GM19351 (cell line): ENCODE results near the gene MESP2.

ENCODE experiments used
- ATAC-seq: cut with Tn5 transposase; IDR thresholded peaks from one replicate; pipeline ENCODE4 v1.9.1; 2021; ENCODE audit warnings: mild to moderate bottlenecking, moderate library complexity; ENCODE audit not compliant: unreplicated experiment

The MESP2 gene

GRCh38 chr15:89799011-89799911 is 23.1 kb downstream of the MESP2 start:
- ATAC-seq: no peak

DNA sequence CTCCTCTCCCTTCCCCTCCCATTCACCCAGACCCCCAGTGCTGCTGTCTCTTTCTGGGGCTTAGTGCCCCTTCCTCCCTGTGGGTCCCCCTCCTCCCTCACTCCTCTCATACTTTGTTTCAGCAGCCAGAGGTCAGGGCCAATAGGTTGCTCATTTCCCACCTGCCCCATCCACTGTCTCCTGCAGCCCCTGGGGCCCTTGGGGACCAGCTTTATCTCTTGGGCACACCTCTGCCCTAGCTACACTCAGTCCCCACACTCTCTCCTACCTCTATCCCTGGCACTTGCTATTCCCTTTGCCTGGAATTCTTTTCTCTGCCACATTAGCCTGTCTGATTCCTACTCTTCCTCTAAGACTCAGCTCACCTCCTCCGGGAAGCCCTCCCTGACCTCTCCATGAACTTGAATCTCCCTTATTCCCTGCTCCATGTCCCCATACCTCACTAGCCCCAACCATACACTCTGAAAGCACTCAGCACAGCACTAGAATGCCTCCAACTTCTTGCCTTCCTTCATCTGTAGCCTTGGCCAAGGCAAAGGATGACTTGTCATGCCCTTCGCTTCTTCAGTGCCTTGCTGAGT is 23.9 kb downstream of the MESP2 start:
- no peak for ATAC-seq

- no peak for ATAC-seq
Measured at GRCh38 chr15:89801471-89802195, 25.5 kb downstream of the MESP2 start.

DNA sequence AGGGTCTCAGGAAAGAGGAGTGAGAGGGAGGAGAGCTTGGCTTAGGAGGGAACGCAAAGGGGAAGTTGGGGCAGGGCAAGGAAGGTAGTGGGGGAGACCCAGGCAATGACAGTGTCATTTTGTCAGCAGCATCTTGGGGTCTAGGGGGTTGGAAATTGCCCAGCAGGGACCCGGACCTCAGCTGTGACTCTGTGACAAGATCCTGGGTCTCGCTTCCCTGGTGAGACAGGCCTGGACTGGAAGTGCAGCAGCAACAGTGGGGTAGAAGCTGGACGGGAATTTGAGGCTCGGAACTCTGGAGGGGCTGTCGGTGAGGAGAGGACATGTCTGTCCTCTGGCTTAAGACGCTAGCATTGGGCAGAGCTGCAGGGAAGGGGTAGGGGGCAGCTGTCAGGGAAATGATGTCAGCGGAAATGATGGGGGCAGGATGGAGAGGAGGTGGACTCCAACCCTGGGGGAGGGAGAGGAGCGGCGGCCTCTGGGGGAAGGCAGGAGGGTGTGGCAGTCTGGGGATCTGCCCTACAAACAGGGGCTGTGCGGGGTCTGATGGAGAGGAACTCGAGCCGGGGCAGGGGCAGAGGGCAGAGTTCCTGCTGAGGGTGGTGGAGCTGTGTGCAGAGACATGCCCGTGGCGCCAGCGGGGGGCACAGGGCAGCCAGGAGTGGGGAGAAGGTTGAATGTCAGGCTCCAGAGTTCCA is 26.2 kb downstream of the MESP2 start:
- ATAC-seq: no peak

- no peak for ATAC-seq
Measured at GRCh38 chr15:89802986-89803824, 27.1 kb downstream of the MESP2 start.

DNA sequence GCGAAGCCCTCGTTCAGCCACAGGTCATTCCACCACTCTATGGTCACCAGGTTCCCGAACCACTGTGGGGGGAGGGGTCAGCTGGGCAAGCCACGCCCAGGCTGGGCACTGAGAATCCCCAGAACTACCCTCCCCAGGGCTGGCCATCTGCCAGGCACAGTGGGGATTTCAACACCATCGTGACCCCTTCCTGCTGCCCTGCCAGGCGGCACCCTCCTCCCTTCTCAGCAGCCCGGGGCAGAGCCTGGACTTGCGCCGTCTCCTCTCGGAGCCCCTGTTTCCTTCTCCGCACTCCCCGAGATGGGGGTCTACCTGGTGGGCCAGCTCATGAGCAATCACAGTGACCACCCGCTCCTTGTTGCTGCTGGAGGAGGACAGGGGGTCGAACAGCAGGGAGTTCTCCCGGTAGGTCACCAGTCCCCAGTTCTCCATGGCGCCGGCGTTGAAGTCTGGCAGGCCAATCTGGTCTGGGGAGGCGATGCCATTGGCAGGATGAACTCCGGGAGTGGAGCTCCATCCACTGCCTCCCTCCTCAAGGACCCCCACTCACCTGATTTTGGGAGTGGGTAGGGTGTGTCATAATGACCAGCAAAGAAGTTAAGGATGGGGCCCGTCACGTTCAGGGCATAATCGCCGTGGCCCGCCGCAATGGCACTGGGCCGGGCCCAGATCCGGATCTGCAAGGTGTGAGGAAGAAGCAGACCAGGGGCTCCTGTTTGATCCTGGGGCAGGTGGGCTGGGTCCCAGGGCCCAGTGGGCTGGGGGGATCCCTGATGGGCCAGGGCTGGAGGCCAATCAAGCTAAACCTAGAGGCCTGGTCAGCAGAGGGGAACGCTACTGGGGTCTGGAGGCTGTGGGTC is 28.0 kb downstream of the MESP2 start:
- ATAC-seq: no peak

DNA sequence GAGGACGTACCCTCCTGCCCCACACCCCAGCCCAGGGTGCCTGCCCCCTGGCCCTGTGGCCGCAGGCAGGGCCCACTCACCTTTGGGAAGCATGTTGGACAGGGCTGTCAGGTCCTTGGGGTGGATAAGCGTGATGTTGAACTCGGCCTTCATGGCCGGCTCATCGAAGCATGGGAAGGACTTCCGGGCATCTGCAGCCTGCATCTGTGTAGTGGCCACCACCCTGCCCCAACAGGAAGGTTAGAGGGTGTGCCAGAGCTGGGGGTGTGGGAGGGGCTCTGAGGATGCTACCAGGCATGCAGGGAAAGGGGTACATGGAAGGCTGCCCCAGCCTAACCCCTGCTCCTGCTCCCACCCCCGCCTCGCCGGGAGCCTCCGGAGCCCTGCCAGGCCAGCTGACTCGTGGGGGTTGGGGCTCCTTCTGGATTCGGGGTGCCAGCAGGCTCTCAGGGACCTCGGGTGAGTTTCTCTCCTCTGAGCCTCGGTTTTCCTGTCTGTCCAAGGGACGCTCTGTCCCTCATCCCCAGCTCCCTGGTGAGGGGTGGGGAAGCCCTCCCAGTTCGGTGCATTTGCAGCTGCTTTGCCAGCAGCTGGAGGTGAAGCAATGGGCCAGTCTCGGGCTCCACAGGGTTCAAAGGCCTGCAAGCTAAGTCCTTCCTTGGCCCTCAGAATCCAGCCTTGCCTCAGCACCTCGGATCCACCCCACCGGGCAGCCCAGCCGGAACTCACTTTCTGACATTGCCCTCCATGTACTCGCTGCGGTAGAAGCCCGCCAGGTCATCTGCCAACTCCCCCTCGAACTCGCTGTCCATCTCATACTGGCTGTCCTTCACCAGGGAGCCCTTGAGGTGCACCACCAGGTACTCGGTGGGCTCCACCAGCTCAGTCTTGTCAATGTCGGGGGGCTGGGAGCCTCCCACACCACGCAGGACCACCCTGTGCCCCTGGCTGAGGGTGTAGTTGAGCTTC is 29.4 kb downstream of the MESP2 start:
- no peak for ATAC-seq

DNA sequence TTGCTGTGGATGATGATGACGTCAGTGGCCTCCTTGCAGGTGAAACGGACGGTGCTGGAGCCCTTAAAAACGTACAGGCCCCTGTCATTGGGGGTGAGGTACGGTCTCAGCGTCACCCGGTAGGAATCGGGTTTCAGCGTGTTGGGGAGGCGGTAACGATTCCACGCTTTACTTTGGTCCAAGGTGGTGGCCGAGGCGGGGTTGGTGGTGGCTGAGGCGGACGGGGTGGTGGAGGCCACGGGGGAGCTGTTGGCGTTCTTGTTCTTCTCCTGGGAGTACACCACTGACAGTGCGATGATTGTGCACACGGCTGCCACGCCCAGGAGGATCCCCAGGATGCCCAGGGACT is 30.1 kb downstream of the MESP2 start:
- no peak for ATAC-seq

DNA sequence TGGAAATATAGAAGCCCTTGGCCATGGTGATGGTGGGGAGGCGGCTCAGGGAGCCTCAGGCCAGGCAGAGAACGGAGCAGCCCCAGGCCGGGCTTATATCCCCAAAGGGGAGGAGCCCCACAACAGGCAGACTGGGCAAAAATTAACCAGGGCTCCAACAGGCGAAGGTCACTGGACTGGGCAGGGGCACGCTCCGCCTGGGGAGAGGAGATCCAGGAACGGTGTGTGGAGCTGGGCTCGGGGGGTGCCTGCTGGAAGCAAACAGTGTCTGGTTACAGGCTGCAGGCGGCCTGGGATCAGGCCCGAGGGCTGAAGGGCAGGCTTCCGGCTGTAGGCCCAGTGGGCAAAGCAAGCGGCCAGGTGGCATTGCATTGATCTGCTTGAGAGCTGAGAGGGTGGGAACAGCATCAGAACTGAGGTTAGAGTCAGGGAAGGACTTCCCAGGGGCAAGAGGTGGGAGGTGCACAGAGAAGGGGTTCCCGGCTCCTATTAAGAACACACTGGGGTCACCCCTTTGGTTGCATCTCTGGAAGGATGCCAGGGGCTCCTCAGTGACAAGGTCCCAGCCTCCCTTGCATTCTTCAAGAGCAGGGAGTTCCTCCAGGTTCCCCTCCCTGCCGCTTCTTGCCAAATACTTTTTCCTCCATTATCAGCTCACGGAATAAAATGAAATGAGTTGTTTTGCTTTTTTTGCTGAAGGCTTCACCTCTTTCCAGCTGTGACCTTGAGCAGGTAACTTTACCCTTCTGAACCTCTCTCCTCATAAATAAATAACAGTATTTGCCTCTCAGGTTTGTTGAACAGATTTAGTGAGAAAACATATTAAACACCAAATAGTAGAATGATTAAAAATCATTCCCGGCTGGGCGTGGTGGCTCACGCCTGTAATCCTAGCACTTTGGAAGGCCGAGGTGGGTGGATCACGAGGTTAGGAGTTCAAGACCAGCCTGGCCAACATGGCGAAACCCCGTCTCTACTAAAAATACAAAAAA is 30.7 kb downstream of the MESP2 start:
- ATAC-seq: no peak

GRCh38 chr15:89807689-89808088 is 31.6 kb downstream of the MESP2 start:
- ATAC-seq: no peak

DNA sequence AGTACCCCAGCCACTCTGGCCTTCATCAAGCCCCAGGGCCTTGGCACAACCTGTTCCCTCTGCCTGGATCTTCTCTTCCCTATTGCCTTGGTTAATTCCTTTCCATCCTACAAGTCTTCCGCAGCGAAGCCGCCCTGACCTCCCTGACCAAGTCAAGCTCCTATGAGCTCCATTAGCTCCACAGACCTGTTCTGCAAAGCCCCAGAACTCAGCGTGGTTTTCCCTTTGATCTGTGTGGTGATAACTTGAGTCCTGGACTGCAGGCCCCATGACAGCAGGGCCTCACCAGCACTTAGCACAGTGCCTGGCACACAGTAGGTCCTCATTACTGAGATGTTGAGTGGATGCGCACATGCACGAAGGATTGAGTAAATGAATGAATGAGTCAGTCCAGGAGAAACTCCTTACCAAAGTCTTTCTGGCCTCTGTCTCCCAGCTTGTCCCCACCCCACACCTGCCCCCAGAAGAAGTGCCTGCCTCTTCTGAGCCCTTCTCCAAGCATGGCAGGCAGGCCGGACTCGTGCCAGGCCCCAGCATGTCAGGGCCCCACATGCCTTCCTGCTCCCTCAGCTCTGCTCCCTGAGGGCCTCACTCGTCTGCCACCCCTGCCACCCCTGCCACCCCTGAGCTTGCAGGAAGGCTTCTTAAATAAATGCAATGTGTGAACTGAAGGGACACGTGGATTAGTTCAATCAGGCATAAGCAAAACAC is 32.2 kb downstream of the MESP2 start:
- ATAC-seq: no peak

GRCh38 chr15:89809093-89809786 is 33.1 kb downstream of the MESP2 start:
- no peak for ATAC-seq

- no peak for ATAC-seq
Measured at GRCh38 chr15:89809787-89810148, 33.6 kb downstream of the MESP2 start.

- ATAC-seq: no peak
Measured at GRCh38 chr15:89810837-89811236, 34.7 kb downstream of the MESP2 start.

DNA sequence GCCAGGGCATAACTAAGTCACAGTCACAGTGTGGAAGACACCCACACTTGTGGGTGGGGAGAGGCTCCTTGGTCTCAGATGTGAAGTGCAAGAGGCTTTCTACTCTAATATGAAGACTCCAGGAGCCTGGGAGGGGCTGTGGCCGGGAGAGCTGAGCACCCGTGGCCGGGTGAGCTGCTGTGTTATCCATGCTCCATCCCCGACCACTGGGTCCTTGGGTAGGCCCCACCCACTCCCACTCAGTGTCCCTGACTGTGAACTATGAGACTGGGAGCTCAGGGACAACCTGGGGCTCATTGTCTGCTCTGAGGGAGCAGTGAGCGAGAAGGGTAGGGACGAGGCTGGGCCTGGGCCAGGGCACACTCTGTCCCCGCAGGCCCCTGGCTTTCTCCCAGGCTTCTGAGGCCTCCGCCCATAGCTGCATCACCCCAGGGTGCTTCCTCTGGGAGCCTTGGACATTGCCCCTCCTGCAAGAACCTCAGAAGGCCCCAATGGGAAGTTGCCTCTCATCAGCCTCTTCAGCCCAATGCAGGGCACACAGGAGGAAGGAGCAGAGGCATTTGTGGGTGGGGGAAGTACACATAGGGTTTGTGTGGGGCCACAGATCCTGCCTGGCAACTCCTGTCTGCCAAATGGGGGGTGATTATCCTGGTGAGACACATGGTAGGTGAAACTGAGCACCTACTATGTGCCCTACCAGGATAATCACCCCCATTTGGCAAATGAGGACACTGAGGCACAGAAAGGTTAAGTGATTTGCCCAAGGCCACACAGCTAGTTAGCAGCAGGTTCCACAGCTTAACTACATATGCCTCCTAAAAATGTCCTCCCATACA is 36.1 kb downstream of the MESP2 start:
- no peak for ATAC-seq
